Neural progenitor cell (in vitro differentiated cells): ENCODE data around the gene TYMS.

ENCODE experiments used
- CTCF ChIP-seq: fragments of 200-600 bp; sonication (generic); IDR thresholded peaks from 2 replicates; pipeline ENCODE4 v1.5.1; 2017; ENCODE audit warnings: antibody characterized with exemption, mild to moderate bottlenecking
- EZH2 ChIP-seq: fragments of 200-600 bp; sonication (generic); IDR thresholded peaks from 2 replicates; pipeline ENCODE4 v1.6.1; 2017; ENCODE audit warnings: antibody characterized with exemption, mild to moderate bottlenecking, moderate library complexity

- TF ChIP-seq CTCF (no peak), EZH2 (no peak)
These were observed 3.9 kb upstream of the TYMS start for GRCh38 chr18:653512-653911.
